ENCODE results near the gene LPP.
"Not testable (repeated sequence)": the region's sequence is repeated elsewhere in the genome, so short reads cannot be mapped to it uniquely, and the experiment has no call there.

Gene LPP

GRCh38 chr3:188691665-188692064 lies 537.7 kb downstream of the LPP start:
- DNase-seq = no peak

DNA sequence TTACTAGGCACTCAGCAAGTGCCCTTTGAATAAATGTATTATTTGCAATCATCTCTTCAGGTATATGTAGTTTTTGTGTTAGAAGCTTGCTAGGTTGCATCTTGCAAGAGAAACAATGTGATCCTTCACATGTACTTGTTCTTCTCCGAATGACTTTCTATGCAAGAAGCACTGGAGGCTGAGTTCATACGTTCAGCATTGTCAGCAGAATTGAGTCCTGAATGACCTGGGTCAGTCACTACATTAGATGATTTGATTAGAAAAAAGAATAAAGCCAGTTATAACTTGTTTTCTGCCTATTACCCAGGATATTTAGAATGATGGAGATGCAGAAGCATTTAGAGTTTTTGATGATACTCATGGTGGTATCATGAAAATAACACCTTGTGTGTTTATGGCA lies 538.7 kb downstream of the LPP start:
- DNase-seq = no peak

GRCh38 chr3:188693435-188693834 lies 539.5 kb downstream of the LPP start:
- DNase-seq = no peak

DNA sequence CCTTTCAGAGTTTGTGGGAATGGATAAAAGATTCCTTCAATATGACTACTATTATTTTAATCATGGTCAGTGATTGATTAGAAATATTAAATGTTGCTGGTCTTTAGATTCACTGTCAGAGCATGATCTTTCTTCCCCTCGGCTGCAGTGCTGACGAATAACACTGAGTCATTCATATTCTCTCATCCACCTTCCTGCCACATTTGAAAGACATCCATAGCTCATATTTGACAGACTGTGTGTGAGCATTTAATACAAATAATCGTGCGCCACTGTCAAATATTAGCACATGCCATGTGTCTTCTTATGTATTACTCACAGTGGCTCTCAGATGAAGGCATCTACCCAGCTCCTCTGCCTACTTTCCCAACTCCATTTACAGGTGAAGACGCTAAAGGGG lies 541.3 kb downstream of the LPP start:
- no peak for DNase-seq

GRCh38 chr3:188697127-188697526 lies 543.2 kb downstream of the LPP start:
- no peak for DNase-seq

DNA sequence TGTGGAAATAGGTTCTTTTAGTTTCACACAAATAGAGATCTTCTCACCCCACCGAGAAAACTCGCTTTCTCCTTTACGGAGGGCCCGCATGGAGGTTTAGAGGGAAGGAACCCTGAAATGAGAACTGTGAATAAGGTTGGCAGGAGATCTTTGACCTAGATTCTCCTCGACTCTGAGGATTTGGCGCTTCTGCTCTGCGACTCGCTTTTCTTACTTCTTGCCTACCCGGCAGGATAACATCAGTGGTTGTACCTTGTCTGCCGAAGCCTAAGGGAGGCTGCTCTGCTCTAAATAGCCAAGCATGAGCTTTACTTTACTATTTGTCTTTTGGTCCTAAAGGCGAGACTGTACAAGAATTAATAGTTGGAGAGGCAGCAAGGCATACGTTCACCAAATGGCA lies 544.5 kb downstream of the LPP start:
- no peak for DNase-seq

- no peak for DNase-seq
Measured at GRCh38 chr3:188700501-188700900, 546.5 kb downstream of the LPP start.

DNA sequence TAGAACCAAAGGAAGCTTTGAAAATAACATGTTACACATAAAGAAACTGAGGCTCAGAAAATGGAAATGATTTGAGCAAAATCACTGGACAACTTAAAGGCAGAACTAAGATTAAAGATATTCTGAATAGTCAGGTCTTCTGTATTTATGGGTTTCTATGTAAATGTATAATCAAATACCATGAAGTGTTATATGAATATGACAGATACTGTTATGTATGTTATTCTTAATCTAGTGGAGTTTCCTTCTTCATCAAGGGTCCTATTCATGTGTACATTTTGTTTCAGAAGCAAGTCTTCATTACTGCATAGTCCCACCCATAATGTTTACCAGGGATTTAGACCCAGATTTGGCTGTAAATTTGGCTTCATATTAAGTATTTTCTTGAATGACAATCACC lies 547.0 kb downstream of the LPP start:
- no peak for DNase-seq

GRCh38 chr3:188701485-188701969 lies 547.6 kb downstream of the LPP start:
- no peak for DNase-seq

DNA sequence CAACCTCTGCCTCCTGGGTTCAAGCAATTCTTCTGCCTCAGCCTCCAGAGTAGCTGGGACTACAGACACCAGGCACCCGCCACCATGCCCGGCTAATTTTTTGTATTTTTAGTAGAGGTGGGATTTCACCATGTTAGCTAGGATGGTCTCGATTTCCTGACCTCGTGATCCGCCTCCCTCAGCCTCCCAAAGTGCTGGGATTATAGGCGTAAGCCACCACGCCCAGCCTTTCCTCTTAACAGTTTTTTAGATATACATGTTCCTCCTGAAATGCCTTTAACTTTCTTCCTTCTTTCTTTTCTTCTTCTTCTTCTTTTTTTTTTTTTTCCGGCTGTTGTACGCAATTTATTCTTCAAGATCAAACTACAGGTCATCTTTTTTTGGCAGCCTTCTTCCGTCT lies 548.1 kb downstream of the LPP start:
- DNase-seq = not testable (repeated sequence)

- no peak for DNase-seq
Measured at GRCh38 chr3:188706176-188706575, 552.2 kb downstream of the LPP start.

DNA sequence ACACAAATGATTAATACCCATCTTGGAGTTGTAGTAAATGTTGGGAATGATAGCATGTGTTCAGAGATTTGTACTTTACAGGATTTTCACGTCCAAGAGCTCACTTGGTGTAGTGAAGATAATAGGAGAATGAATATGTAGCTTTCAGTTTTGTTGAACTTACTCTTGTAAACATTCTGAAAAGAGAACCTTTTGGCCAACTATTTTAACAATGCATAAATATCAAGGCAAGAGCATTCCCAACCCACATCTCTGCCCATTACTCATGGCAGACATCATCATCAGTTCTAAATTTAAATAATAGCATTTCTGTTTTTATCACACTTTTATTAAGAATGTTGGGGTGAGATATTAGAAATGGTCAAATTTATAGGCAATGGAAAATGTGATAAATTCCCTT lies 552.6 kb downstream of the LPP start:
- DNase-seq = no peak

- DNase-seq = no peak
Measured at GRCh38 chr3:188707381-188708288, 553.7 kb downstream of the LPP start.

DNA sequence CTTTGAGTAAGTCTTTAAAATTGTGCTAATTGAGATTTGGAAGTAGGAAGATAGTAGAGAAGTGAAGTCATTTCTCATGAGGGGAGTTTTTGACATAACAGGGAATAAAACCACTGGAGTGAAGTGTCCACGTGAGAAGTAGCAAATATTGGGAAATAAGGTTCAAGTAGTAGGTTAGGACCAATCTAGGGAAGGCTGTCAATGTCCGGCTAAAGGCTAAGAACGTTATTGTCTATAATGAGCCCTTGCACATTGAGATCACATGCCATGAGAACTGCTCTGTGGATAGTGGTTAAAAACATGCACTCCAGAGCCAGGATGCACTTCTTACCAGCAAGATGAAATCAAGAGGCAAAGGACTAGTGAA lies 557.9 kb downstream of the LPP start:
- DNase-seq = no peak

- no peak for DNase-seq
Measured at GRCh38 chr3:188712248-188712924, 558.4 kb downstream of the LPP start.

DNA sequence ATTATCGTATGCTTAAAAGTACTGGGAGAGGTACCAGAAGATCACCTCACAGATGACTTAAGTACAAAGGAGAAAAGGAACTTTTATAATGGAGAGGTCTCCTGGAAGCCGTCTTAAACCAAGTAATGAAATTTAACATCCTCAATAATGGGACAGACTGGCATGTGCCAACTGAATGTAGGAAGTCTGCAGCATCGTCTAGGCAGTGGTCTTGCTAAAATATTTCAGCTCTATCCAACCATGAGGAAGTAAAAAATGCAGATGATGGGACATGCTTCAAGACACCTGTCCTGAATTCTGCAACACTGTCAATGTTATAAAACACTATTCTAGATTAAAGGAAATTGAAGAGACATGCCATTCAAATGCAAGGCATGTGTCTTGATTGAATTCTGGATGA lies 559.0 kb downstream of the LPP start:
- DNase-seq = no peak

GRCh38 chr3:188719545-188719944 lies 565.6 kb downstream of the LPP start:
- DNase-seq = no peak

DNA sequence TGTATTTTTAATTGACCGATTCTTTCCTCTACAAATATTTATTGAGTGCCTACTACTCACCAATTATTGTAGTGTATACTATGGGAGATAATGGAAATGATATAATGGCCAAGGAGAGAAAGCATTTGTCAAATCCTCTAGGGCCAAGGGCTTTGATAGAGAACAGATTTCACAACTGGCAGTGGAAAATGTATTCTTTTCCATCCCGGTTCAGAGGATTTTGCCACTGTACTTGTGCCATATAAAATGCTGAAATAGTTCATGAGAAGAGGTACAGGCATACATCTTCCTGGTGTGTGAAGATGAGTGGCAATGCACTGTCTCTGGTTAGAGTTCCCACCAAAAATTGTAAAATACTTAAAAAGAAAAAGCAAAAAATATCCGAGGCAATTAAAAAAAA lies 566.3 kb downstream of the LPP start:
- DNase-seq = no peak

DNA sequence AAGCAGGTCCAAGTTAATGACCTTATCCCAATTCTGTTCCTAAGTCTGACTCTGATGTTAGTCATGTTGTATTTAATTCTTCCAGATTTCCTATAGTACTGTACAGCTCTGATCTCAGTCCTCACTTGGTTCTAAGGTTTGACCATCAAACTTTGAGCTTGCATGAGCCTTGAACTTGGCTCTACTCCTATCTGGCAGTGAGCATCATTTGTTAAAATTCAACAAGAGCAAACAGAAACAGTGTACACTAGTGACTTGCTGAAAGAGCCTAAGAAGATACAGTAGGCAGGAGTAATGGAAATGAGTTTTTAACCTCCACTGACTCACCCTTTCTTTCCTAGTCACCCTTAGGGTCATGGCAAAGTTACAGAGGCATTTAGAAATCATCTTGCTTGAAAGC lies 566.7 kb downstream of the LPP start:
- no peak for DNase-seq

DNA sequence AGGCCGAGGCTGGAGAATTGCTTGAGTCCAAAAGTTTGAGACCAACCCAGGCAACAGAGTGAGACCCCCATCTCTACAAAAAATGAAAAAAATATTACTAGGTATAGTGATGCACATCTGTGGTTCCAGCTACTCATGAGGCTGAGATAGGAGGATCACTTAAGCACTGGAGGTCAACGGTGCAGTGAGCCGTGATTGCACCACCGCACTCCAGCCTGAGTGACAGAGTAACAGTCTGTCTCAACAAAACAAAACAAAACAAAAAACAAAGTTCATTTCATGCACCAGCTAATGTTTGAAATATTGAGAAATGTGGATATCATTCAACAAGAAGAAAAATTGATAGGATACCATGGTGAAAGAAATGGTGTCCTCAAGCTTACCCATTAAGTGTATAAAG lies 567.4 kb downstream of the LPP start:
- DNase-seq = no peak

DNA sequence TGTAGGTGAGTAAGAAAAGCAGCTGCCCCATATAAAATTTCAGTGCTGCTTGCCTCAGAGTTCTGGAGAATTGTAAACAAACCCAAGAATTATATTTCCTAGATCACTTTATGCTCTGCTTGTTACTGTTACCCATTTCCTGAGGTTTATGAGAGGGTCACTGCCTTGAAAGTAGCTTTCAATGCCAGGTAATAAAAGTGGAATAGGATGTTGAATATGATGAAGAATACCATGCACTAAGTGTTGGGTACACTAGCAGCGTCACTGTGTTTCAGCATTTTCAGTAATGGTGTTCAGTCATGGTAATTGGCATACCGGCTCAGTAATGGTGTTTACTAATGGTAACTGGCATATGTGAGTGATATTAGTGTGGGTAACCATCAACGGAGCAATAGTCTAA lies 568.0 kb downstream of the LPP start:
- no peak for DNase-seq

- DNase-seq = no peak
Measured at GRCh38 chr3:188722963-188723362, 569.0 kb downstream of the LPP start.

DNA sequence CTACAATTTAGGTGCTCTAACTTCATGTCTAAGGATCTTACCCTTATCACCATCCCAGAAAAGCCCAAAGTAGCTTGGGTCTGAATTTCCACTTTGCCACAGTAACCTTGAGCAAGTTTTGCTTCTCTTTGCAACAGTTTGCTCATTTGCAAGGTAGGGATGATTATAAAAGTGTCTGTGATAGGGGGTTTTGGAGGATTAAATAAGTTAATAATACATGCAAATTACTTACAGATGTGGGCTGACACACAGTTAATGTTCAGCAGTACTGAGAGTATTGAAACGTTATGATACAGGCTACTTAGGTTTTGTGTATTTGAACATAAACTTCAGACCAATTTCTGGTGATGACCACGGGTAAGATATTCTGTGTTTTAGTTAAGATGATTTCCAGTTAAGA lies 573.1 kb downstream of the LPP start:
- no peak for DNase-seq

DNA sequence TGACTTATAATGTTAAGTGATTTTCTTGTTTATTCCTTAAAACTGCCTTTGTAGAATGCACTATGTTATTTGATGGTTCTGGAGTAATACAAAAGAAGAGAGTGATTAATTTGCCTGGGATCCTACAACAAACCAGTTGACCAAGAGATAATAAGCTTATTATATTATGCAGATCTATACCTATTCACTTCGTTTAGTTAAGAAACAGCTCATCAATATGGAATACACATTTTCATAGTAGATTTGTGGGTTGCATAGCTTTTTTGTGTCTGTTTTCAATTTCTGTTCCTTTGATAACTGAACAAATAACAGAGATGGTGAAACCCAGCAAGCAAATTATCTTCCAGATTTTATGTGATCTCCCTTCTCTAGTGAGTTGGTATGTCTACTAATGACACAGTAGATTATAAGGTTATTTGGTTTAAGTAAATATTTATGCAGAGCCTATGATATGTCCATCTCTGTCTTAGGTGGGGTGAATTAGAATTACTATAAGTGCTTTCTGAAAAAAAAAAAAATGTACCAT lies 574.5 kb downstream of the LPP start:
- DNase-seq = no peak

Data from KG1 (cell line).